Stimulated activated CD4-positive, alpha-beta T cell treated with anti-CD3 and anti-CD28 coated beads, Interleukin-4, amount 100 ng/mL, for 24 hours (primary cell): Measurements from ENCODE around the gene PHACTR2.

Source experiments
- DNase-seq: peaks from one replicate; pipeline ENCODE4 v3.0.0-alpha.2; 2020

Gene PHACTR2

GRCh38 chr6:143675946-143676345 is 1.8 kb upstream of the PHACTR2 start:
- DNase-seq: no peak

GRCh38 chr6:143676437-143677045 is 1.2 kb upstream of the PHACTR2 start:
- no peak for DNase-seq

- DNase-seq: no peak
These were observed 231 bp upstream of the PHACTR2 start for GRCh38 chr6:143677577-143677890.

- no peak for DNase-seq
These were observed 1.3 kb downstream of the PHACTR2 start for GRCh38 chr6:143679041-143679440.

- DNase-seq: no peak
These were observed 2.4 kb downstream of the PHACTR2 start for GRCh38 chr6:143680141-143680540.

GRCh38 chr6:143682805-143683204 is 5.0 kb downstream of the PHACTR2 start:
- no peak for DNase-seq

- no peak for DNase-seq
These were observed 6.7 kb downstream of the PHACTR2 start for GRCh38 chr6:143684486-143684885.

GRCh38 chr6:143685653-143686052 is 7.9 kb downstream of the PHACTR2 start:
- no peak for DNase-seq

- DNase-seq: no peak
These were observed 9.8 kb downstream of the PHACTR2 start for GRCh38 chr6:143687591-143687990.

GRCh38 chr6:143688681-143689080 is 10.9 kb downstream of the PHACTR2 start:
- DNase-seq: no peak

- no peak for DNase-seq
These were observed 12.1 kb downstream of the PHACTR2 start for GRCh38 chr6:143689852-143690251.

GRCh38 chr6:143691155-143691554 is 13.4 kb downstream of the PHACTR2 start:
- no peak for DNase-seq

GRCh38 chr6:143691900-143692636 is 14.3 kb downstream of the PHACTR2 start:
- DNase-seq: no peak

GRCh38 chr6:143692696-143693095 is 14.9 kb downstream of the PHACTR2 start:
- no peak for DNase-seq

GRCh38 chr6:143694013-143694412 is 16.2 kb downstream of the PHACTR2 start:
- no peak for DNase-seq

- peak; percentile 5 for DNase-seq
These were observed 16.8 kb downstream of the PHACTR2 start for GRCh38 chr6:143694560-143694959.

GRCh38 chr6:143695130-143695968 is 17.6 kb downstream of the PHACTR2 start:
- DNase-seq: no peak

- no peak for DNase-seq
These were observed 18.4 kb downstream of the PHACTR2 start for GRCh38 chr6:143695969-143696663.

GRCh38 chr6:143696664-143697000 is 18.9 kb downstream of the PHACTR2 start:
- DNase-seq: no peak

- no peak for DNase-seq
These were observed 19.5 kb downstream of the PHACTR2 start for GRCh38 chr6:143697076-143697800.

- no peak for DNase-seq
These were observed 20.6 kb downstream of the PHACTR2 start for GRCh38 chr6:143698329-143698728.

- no peak for DNase-seq
These were observed 21.1 kb downstream of the PHACTR2 start for GRCh38 chr6:143698759-143699429.
